ENCODE data around the gene MUS81. TPM values are rescaled to one million over a fixed set of nuclear protein-coding genes. Genes with fewer than 3 reads are reported as not detected.

Gene MUS81
- total and polyA plus RNA-seq, 9 of the 15 experiments (the other 6 are each of a cell fraction or from before 2014, with no cell fraction given): 13.4 to 118 (median 53.7) TPM

GRCh38 chr11:65873318-65874156 lies 13.3 kb downstream of the MUS81 start (continued):
- TF ChIP-seq DNMT1 (IDR thresholded peaks at IDR 0.05) (0 out of 2 replicates have a peak, but pooled peaks have one; percentile 35), CUX1 (CRISPR knock-in tag; IDR thresholded peaks at IDR 0.05) (no peak), MED1 (CRISPR knock-in tag; IDR thresholded peaks at IDR 0.05; ENCODE audit: borderline replicate concordance) (no peak), ZBTB2 (IDR thresholded peaks at IDR 0.05) (no peak), ZNF511 (CRISPR knock-in tag; IDR thresholded peaks at IDR 0.05) (0 out of 2 replicates have a peak, but pooled peaks have one; percentile 22), CBFA2T2 (conservative IDR thresholded peaks at IDR 0.05) (peak; percentile 53), ZBTB49 (CRISPR knock-in tag; IDR thresholded peaks at IDR 0.05; ENCODE audit: borderline replicate concordance) (no peak), ZBTB1 (CRISPR knock-in tag; IDR thresholded peaks at IDR 0.05; ENCODE audit: borderline replicate concordance, low read depth) (no peak), TBP (optimal IDR thresholded peaks at IDR 0.05; ENCODE audit: low read depth, low read length) (peak; percentile 27), TFE3 (CRISPR knock-in tag; IDR thresholded peaks at IDR 0.05) (peak; percentile 71), CREM (IDR thresholded peaks at IDR 0.05; ENCODE audit: low read depth) (peak; percentile 78), ZNF445 (CRISPR knock-in tag; IDR thresholded peaks at IDR 0.05; ENCODE audit: low read depth) (no peak), RAD51 (IDR thresholded peaks at IDR 0.05; ENCODE audit: borderline replicate concordance, low read depth) (peak; percentile 90), SNRNP70 (optimal IDR thresholded peaks at IDR 0.05; ENCODE audit: low read depth, low read length) (no peak), BCOR (IDR thresholded peaks at IDR 0.05) (no peak), ZNF23 (CRISPR knock-in tag; IDR thresholded peaks at IDR 0.05) (no peak)
